Measurements from ENCODE around the gene CEP112.

CEP112 gene

GRCh38 chr17:65920996-65921395 lies 270.9 kb downstream of the CEP112 start (continued):
- TF ChIP-seq CSRNP3 (CRISPR knock-in tag; IDR thresholded peaks at IDR 0.05) (no peak), ESRRG (CRISPR knock-in tag; IDR thresholded peaks at IDR 0.05) (no peak), ZFP30 (CRISPR knock-in tag; IDR thresholded peaks at IDR 0.05) (no peak), PATZ1 (CRISPR knock-in tag; IDR thresholded peaks at IDR 0.05; ENCODE audit: borderline replicate concordance) (no peak), GLIS3 (CRISPR knock-in tag; IDR thresholded peaks at IDR 0.05) (no peak)

- TF ChIP-seq CSDC2 (CRISPR knock-in tag; IDR thresholded peaks at IDR 0.05), result no peak
- no peak for TF ChIP-seq ZC3H10 (CRISPR knock-in tag; IDR thresholded peaks at IDR 0.05)
- no peak for TF ChIP-seq ZFP30 (CRISPR knock-in tag; IDR thresholded peaks at IDR 0.05)
- TF ChIP-seq TOX (CRISPR knock-in tag; IDR thresholded peaks at IDR 0.05; ENCODE audit: borderline replicate concordance), result no peak
- TF ChIP-seq ISL1 (CRISPR knock-in tag; IDR thresholded peaks at IDR 0.05), result no peak
- no peak for TF ChIP-seq ARNTL (CRISPR knock-in tag; IDR thresholded peaks at IDR 0.05; ENCODE audit: borderline replicate concordance, low read depth)
- no peak for TF ChIP-seq BACH2 (CRISPR knock-in tag; IDR thresholded peaks at IDR 0.05; ENCODE audit: borderline replicate concordance)
- no peak for TF ChIP-seq TSHZ2 (CRISPR knock-in tag; IDR thresholded peaks at IDR 0.05)
- TF ChIP-seq PATZ1 (CRISPR knock-in tag; IDR thresholded peaks at IDR 0.05; ENCODE audit: borderline replicate concordance), result no peak
- TF ChIP-seq ESRRG (CRISPR knock-in tag; IDR thresholded peaks at IDR 0.05), result no peak
- no peak for TF ChIP-seq OSR1 (CRISPR knock-in tag; IDR thresholded peaks at IDR 0.05)
- no peak for TF ChIP-seq POU6F1 (CRISPR knock-in tag; IDR thresholded peaks at IDR 0.05; ENCODE audit: borderline replicate concordance, low read depth)
- no peak for TF ChIP-seq CREB5 (CRISPR knock-in tag; IDR thresholded peaks at IDR 0.05; ENCODE audit: low read depth)
- TF ChIP-seq ZNF8 (CRISPR knock-in tag; IDR thresholded peaks at IDR 0.05), result no peak
- no peak for ATAC-seq
Measured at GRCh38 chr17:65918916-65919315, 273.0 kb downstream of the CEP112 start.

GRCh38 chr17:65918500-65918899 lies 273.4 kb downstream of the CEP112 start:
- ATAC-seq, result no peak
- TF ChIP-seq RARB (CRISPR knock-in tag; IDR thresholded peaks at IDR 0.05), result no peak
- no peak for TF ChIP-seq ZC3H10 (CRISPR knock-in tag; IDR thresholded peaks at IDR 0.05)
- TF ChIP-seq OSR1 (CRISPR knock-in tag; IDR thresholded peaks at IDR 0.05), result no peak
- no peak for TF ChIP-seq ZNF70 (CRISPR knock-in tag; IDR thresholded peaks at IDR 0.05)
- no peak for TF ChIP-seq TSHZ2 (CRISPR knock-in tag; IDR thresholded peaks at IDR 0.05)
